GM23338 (cell line): ENCODE measurements around the gene ERCC1. TPM values are rescaled to one million over a fixed set of nuclear protein-coding genes. Genes with fewer than 3 reads are reported as not detected.

Source experiments
- ATAC-seq: fragments of 200-7000 bp; cut with Tn5 transposase; 3 replicates; pipeline ENCODE4 v1.9.1; 2020
- DNase-seq: peaks from one replicate; pipeline ENCODE4 v3.0.0-alpha.2; 2015; ENCODE audit warnings: low spot score
- H2AFZ ChIP-seq: fragments of 200-600 bp; sonication (generic); 2 replicates; pipeline ENCODE4 v1.8.0; 2016; ENCODE audit warnings: antibody characterized with exemption, mild to moderate bottlenecking, moderate library complexity
- H3F3A ChIP-seq: fragments of 200-600 bp; sonication (generic); replicated peaks from 2 replicates; pipeline ENCODE4 v1.8.0; 2017; ENCODE audit warnings: antibody characterized with exemption, mixed run types, low read depth
- H3K27ac ChIP-seq: fragments of 200-600 bp; sonication (generic); 2 replicates; pipeline ENCODE4 v1.6.1; 2016; ENCODE audit warnings: low read depth
- H3K27me3 ChIP-seq: fragments of 200-600 bp; sonication (generic); 2 replicates; pipeline ENCODE4 v1.8.0; 2016; ENCODE audit warnings: mild to moderate bottlenecking, mixed run types, moderate library complexity; ENCODE audit not compliant: insufficient read depth
- H3K36me3 ChIP-seq: fragments of 200-600 bp; sonication (generic); 2 replicates; pipeline ENCODE4 v1.8.0; 2016; ENCODE audit warnings: mild to moderate bottlenecking; ENCODE audit not compliant: insufficient read depth
- H3K4me1 ChIP-seq: fragments of 200-600 bp; sonication (generic); 2 replicates; pipeline ENCODE4 v1.8.0; 2016; ENCODE audit warnings: mild to moderate bottlenecking, moderate library complexity; ENCODE audit not compliant: insufficient read depth
- H3K4me2 ChIP-seq: fragments of 200-600 bp; sonication (generic); 2 replicates; pipeline ENCODE4 v1.7.1; 2017; ENCODE audit warnings: mixed run types
- H3K4me3 ChIP-seq: fragments of 200-600 bp; sonication (generic); 2 replicates; pipeline ENCODE4 v1.6.1; 2016; ENCODE audit warnings: mixed run types
- H3K79me2 ChIP-seq: fragments of 200-600 bp; sonication (generic); replicated peaks from 2 replicates; pipeline ENCODE4 v1.8.0; 2017; ENCODE audit warnings: mild to moderate bottlenecking; ENCODE audit not compliant: insufficient read depth
- H3K9me2 ChIP-seq: fragments of 200-600 bp; sonication (generic); 2 replicates; pipeline ENCODE4 v1.8.0; 2017; ENCODE audit not compliant: insufficient read depth
- H4K20me1 ChIP-seq: fragments of 200-600 bp; sonication (generic); replicated peaks from 2 replicates; pipeline ENCODE4 v1.8.0; 2017; ENCODE audit warnings: mild to moderate bottlenecking; ENCODE audit not compliant: insufficient read depth
- H3K27ac Mint-ChIP-seq: 2 replicates; pipeline ENCODE4 v1.8.0; 2020; ENCODE audit warnings: inconsistent platforms, mild to moderate bottlenecking, moderate library complexity, mixed read lengths
- H3K27me3 Mint-ChIP-seq: 3 replicates; pipeline ENCODE4 v1.8.0; 2022; ENCODE audit warnings: low read depth, mild to moderate bottlenecking, moderate library complexity, mixed read lengths, inconsistent platforms; ENCODE audit not compliant: insufficient read depth, poor library complexity
- H3K36me3 Mint-ChIP-seq: 3 replicates; pipeline ENCODE4 v1.8.0; 2021; ENCODE audit warnings: low read depth, mild to moderate bottlenecking, inconsistent platforms, moderate library complexity, mixed read lengths
- H3K4me1 Mint-ChIP-seq: 3 replicates; pipeline ENCODE4 v1.8.0; 2020; ENCODE audit warnings: mild to moderate bottlenecking, inconsistent platforms, mixed read lengths
- H3K4me3 Mint-ChIP-seq: 3 replicates; pipeline ENCODE4 v1.8.0; 2021; ENCODE audit warnings: moderate library complexity, mild to moderate bottlenecking, inconsistent platforms, mixed read lengths
- H3K9me3 Mint-ChIP-seq: 3 replicates; pipeline ENCODE4 v1.8.0; 2020; ENCODE audit warnings: moderate library complexity, mild to moderate bottlenecking, inconsistent platforms, mixed read lengths
- CREB1 ChIP-seq: fragments of 250-450 bp; sonication (Bioruptor Pico); IDR thresholded peaks from 2 replicates; pipeline ENCODE4 v1.5.0; 2020; ENCODE audit warnings: low read depth, mild to moderate bottlenecking, moderate library complexity
- ETS1 ChIP-seq: IDR thresholded peaks from 2 replicates; pipeline ENCODE4 v1.6.1; 2016; ENCODE audit warnings: antibody characterized with exemption
- EZH2 ChIP-seq: fragments of 200-600 bp; sonication (generic); IDR thresholded peaks from one replicate; pipeline ENCODE4 v1.8.0; 2017; ENCODE audit warnings: antibody characterized with exemption, mild to moderate bottlenecking, low read depth; ENCODE audit not compliant: unreplicated experiment
- EZH2phosphoT487 ChIP-seq: fragments of 200-600 bp; sonication (generic); IDR thresholded peaks from one replicate; pipeline ENCODE4 v1.8.1; 2018; ENCODE audit warnings: antibody characterized with exemption; ENCODE audit not compliant: unreplicated experiment
- JUNB ChIP-seq: IDR thresholded peaks from one replicate; pipeline ENCODE4 v1.6.1; 2016; ENCODE audit warnings: antibody characterized with exemption; ENCODE audit not compliant: unreplicated experiment
- NANOG ChIP-seq: IDR thresholded peaks from 2 replicates; pipeline ENCODE4 v1.6.1; 2016; ENCODE audit warnings: antibody characterized with exemption, borderline replicate concordance
- STAT1 ChIP-seq: IDR thresholded peaks from one replicate; pipeline ENCODE4 v1.6.1; 2016; ENCODE audit warnings: antibody characterized with exemption; ENCODE audit not compliant: unreplicated experiment
- ZNF331 ChIP-seq: fragments of 250-450 bp; sonication (Bioruptor Pico); IDR thresholded peaks from 2 replicates; pipeline ENCODE4 v1.5.0; 2020; ENCODE audit warnings: low read depth, mild to moderate bottlenecking, moderate library complexity
- ZNF462 ChIP-seq: fragments of 250-450 bp; sonication (Bioruptor Pico); IDR thresholded peaks from 2 replicates; pipeline ENCODE4 v1.5.0; 2020; ENCODE audit warnings: mild to moderate bottlenecking, moderate library complexity
- polyA plus RNA-seq: library from polyadenylated mRNA; unstranded; fragments of >200 nt; fragmentation: Nextera tagmentation; extraction: Ambion mirVana; gene quantifications from 2 replicates; pipeline ENCODE4 v1.2.1, GENCODE V29; 2016
- total RNA-seq: library from RNA; depleted of rRNA; stranded (reverse); fragments of >200 nt; shearing (Covaris generic); gene quantifications from 2 replicates; pipeline ENCODE4 v1.2.3, GENCODE V29; 2014

ERCC1 gene
- total and polyA plus RNA-seq, 2 experiments from 2014 or later: 39.0 to 52.3 TPM

GRCh38 chr19:45423033-45423588 is 606 bp downstream of the ERCC1 start:
- H3K27ac ChIP-seq: no peak overlapping the region; the same call in 1 of the 2 replicates
- H3K4me2 ChIP-seq: peak overlapping the region; percentile 77
- H3K79me2 ChIP-seq: peaks cover 5% of the 10 kb centered on the region; the same call in 1 of the 2 replicates
- Mint-ChIP-seq H3K4me1 (peaks cover 23% of the 10 kb centered on the region), H3K9me3 (no peaks in the 10 kb centered on the region; the same call in 2 of the 3 replicates), H3K27ac (peak overlapping the region; percentile 98), H3K4me3 (peak overlapping the region; percentile 96), H3K27me3 (peaks cover 8% of the 10 kb centered on the region), H3K36me3 (peaks cover 15% of the 10 kb centered on the region)
- H3F3A ChIP-seq: peaks cover 12% of the 10 kb centered on the region; the same call in 1 of the 2 replicates
- H3K4me3 ChIP-seq: peak overlapping the region; percentile 58
- TF ChIP-seq ZNF331 (CRISPR knock-in tag) (no peak), EZH2phosphoT487 (no peak), STAT1 (no peak), EZH2 (no peak), ETS1 (no peak)
- H3K9me2 ChIP-seq: no peaks in the 10 kb centered on the region
- DNase-seq (no peak), ATAC-seq (no peak)
- no peaks in the 10 kb centered on the region for H3K27me3 ChIP-seq
- no peaks in the 10 kb centered on the region; the same call in 1 of the 2 replicates for H3K36me3 ChIP-seq
- peak overlapping the region; percentile 91; the same call in 1 of the 2 replicates for H2AFZ ChIP-seq
- peaks cover 14% of the 10 kb centered on the region; the same call in 1 of the 2 replicates for H3K4me1 ChIP-seq
- H4K20me1 ChIP-seq: no peaks in the 10 kb centered on the region

- H3K9me2 ChIP-seq: no peaks in the 10 kb centered on the region
- H3K4me2 ChIP-seq: no peak overlapping the region
- Mint-ChIP-seq H3K4me1 (peaks cover 23% of the 10 kb centered on the region), H3K4me3 (peak overlapping the region; percentile 39), H3K27ac (no peak overlapping the region), H3K27me3 (peaks cover 13% of the 10 kb centered on the region), H3K9me3 (no peaks in the 10 kb centered on the region; the same call in 2 of the 3 replicates), H3K36me3 (peaks cover 20% of the 10 kb centered on the region)
- no peak for DNase-seq
- peaks cover 14% of the 10 kb centered on the region; the same call in 1 of the 2 replicates for H3K4me1 ChIP-seq
- no peaks in the 10 kb centered on the region; the same call in 1 of the 2 replicates for H3K36me3 ChIP-seq
- H3K79me2 ChIP-seq: peaks cover 5% of the 10 kb centered on the region; the same call in 1 of the 2 replicates
- peaks cover 2% of the 10 kb centered on the region; the same call in 1 of the 2 replicates for H4K20me1 ChIP-seq
- peaks cover 12% of the 10 kb centered on the region; the same call in 1 of the 2 replicates for H3F3A ChIP-seq
- no peaks in the 10 kb centered on the region for H3K27me3 ChIP-seq
- ATAC-seq: no peak
- H3K4me3 ChIP-seq: no peak overlapping the region
- no peak overlapping the region for H2AFZ ChIP-seq
- no peak overlapping the region for H3K27ac ChIP-seq
- no peak for TF ChIP-seq EZH2phosphoT487
- TF ChIP-seq CREB1: no peak
- TF ChIP-seq NANOG: no peak
- no peak for TF ChIP-seq ETS1
- TF ChIP-seq EZH2: no peak
- TF ChIP-seq ZNF462: no peak
- TF ChIP-seq JUNB: no peak
Measured at GRCh38 chr19:45421947-45422498, 1.7 kb downstream of the ERCC1 start.
